Measurements from ENCODE around the gene GYG2.

GYG2 gene

DNA sequence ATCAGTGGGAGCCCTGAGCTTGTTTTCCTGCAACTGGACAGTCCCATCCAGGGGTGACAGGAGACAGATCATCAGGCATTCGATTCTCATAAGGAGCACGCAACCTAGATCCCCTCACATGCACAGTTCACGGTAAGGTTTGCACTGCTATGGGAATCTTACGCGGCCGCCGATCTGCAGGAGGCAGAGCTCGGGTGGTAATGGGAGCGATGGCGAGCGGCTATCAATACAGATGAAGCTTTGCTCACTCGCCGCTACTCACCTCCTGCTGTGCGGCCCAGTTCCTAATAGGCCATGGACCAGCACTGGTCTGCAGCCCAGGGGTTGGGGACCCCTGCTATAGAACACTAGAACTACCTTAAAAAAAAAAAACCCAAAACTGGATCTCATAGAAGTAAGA is 55.0 kb downstream of the GYG2 start:
- ChIA-PET POLR2A (interaction anchor here (0.7 kb wide), 1 partner anchor 755 kb away, joined by 3 read pairs; no protein-coding TSS in a partner anchor), CTCF (no interaction called here)

DNA sequence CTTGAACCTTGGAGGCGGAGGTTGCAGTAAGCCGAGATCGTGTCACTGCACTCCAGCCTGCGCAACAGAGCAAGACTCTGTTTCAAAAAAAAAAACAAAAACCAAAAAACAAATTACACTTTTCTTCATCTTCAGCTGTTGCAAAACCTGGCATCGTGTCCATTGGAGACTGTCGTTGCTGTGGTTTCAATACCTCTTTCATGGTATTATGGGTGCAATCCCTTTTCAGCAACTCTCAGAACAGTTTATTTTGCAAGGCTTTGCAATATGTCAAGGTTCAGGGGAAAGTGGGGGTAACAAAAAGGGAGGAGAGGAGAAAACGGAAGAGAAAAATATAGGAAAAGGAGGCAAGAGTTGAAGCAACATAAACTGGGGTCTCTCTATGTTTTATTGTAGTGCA is 59.6 kb downstream of the GYG2 start:
- Histone ChIP-seq H3K9me3 (ENCODE audit: control insufficient read depth, insufficient read depth, low read depth, low read length) (no peaks in the 10 kb centered on the region), H3K4me1 (ENCODE audit: control insufficient read depth, insufficient read depth, low read length) (no peaks in the 10 kb centered on the region), H3K27ac (ENCODE audit: extremely low read depth, low read depth, low read length) (no peak overlapping the region), H3K36me3 (ENCODE audit: control insufficient read depth in 2 of 2, insufficient read depth in 1 of 2, low read length in 2 of 2) (no peaks in the 10 kb centered on the region), H3K4me3 (ENCODE audit: low read depth, low read length) (no peak overlapping the region)
- CTCF ChIA-PET, result no interaction called here
- TF ChIP-seq, protein P1, sequence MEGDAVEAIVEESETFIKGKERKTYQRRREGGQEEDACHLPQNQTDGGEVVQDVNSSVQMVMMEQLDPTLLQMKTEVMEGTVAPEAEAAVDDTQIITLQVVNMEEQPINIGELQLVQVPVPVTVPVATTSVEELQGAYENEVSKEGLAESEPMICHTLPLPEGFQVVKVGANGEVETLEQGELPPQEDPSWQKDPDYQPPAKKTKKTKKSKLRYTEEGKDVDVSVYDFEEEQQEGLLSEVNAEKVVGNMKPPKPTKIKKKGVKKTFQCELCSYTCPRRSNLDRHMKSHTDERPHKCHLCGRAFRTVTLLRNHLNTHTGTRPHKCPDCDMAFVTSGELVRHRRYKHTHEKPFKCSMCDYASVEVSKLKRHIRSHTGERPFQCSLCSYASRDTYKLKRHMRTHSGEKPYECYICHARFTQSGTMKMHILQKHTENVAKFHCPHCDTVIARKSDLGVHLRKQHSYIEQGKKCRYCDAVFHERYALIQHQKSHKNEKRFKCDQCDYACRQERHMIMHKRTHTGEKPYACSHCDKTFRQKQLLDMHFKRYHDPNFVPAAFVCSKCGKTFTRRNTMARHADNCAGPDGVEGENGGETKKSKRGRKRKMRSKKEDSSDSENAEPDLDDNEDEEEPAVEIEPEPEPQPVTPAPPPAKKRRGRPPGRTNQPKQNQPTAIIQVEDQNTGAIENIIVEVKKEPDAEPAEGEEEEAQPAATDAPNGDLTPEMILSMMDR (tag by site-specific recombination; IDR thresholded peaks at IDR 0.05), result no peak
- TF ChIP-seq ZNF530 (tag by site-specific recombination; IDR thresholded peaks at IDR 0.05; ENCODE audit: low read depth) (no peak), ZNF777 (tag by site-specific recombination; IDR thresholded peaks at IDR 0.05; ENCODE audit: borderline replicate concordance) (no peak), ZNF571 (tag by site-specific recombination; IDR thresholded peaks at IDR 0.05) (no peak), ZNF768 (tag by site-specific recombination; IDR thresholded peaks at IDR 0.05) (no peak), YY2 (tag by site-specific recombination; IDR thresholded peaks at IDR 0.05) (no peak), ZNF747 (tag by site-specific recombination; IDR thresholded peaks at IDR 0.05) (no peak)
- TF ChIP-seq, protein P2, sequence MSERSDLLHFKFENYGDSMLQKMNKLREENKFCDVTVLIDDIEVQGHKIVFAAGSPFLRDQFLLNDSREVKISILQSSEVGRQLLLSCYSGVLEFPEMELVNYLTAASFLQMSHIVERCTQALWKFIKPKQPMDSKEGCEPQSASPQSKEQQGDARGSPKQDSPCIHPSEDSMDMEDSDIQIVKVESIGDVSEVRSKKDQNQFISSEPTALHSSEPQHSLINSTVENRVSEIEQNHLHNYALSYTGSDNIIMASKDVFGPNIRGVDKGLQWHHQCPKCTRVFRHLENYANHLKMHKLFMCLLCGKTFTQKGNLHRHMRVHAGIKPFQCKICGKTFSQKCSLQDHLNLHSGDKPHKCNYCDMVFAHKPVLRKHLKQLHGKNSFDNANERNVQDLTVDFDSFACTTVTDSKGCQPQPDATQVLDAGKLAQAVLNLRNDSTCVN (tag by site-specific recombination; optimal IDR thresholded peaks at IDR 0.05), result no peak
- TF ChIP-seq, protein P3, sequence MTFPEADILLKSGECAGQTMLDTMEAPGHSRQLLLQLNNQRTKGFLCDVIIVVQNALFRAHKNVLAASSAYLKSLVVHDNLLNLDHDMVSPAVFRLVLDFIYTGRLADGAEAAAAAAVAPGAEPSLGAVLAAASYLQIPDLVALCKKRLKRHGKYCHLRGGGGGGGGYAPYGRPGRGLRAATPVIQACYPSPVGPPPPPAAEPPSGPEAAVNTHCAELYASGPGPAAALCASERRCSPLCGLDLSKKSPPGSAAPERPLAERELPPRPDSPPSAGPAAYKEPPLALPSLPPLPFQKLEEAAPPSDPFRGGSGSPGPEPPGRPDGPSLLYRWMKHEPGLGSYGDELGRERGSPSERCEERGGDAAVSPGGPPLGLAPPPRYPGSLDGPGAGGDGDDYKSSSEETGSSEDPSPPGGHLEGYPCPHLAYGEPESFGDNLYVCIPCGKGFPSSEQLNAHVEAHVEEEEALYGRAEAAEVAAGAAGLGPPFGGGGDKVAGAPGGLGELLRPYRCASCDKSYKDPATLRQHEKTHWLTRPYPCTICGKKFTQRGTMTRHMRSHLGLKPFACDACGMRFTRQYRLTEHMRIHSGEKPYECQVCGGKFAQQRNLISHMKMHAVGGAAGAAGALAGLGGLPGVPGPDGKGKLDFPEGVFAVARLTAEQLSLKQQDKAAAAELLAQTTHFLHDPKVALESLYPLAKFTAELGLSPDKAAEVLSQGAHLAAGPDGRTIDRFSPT (tag by site-specific recombination; IDR thresholded peaks at IDR 0.05), result no peak
- TF ChIP-seq, protein P4, sequence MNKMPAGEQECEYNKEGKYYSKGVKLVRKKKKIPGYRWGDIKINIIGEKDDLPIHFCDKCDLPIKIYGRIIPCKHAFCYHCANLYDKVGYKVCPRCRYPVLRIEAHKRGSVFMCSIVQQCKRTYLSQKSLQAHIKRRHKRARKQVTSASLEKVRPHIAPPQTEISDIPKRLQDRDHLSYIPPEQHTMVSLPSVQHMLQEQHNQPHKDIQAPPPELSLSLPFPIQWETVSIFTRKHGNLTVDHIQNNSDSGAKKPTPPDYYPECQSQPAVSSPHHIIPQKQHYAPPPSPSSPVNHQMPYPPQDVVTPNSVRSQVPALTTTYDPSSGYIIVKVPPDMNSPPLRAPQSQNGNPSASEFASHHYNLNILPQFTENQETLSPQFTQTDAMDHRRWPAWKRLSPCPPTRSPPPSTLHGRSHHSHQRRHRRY (tag by site-specific recombination; IDR thresholded peaks at IDR 0.05), result no peak
- POLR2A ChIA-PET, result no interaction called here

More for the DNA sequence above, 55.0 kb downstream of the GYG2 start:
- Histone ChIP-seq H3K4me1 (ENCODE audit: control insufficient read depth, insufficient read depth, low read length) (no peaks in the 10 kb centered on the region), H3K9me3 (ENCODE audit: control insufficient read depth, insufficient read depth, low read depth, low read length) (no peaks in the 10 kb centered on the region), H3K4me3 (ENCODE audit: low read depth, low read length) (no peak overlapping the region), H3K36me3 (ENCODE audit: control insufficient read depth in 2 of 2, insufficient read depth in 1 of 2, low read length in 2 of 2) (peaks cover 0 to 11% of the 10 kb centered on the region in 2 experiments; a peak in 1 of 3 replicates), H3K27ac (ENCODE audit: extremely low read depth, low read depth, low read length) (no peak overlapping the region)
- TF ChIP-seq, protein P5, sequence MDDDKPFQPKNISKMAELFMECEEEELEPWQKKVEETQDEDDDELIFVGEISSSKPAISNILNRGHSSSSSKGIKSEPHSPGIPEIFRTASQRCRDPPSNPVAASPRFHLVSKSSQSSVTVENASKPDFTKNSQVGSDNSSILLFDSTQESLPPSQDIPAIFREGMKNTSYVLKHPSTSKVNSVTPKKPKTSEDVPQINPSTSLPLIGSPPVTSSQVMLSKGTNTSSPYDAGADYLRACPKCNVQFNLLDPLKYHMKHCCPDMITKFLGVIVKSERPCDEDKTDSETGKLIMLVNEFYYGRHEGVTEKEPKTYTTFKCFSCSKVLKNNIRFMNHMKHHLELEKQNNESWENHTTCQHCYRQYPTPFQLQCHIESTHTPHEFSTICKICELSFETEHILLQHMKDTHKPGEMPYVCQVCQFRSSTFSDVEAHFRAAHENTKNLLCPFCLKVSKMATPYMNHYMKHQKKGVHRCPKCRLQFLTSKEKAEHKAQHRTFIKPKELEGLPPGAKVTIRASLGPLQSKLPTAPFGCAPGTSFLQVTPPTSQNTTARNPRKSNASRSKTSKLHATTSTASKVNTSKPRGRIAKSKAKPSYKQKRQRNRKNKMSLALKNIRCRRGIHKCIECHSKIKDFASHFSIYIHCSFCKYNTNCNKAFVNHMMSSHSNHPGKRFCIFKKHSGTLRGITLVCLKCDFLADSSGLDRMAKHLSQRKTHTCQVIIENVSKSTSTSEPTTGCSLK (tag by site-specific recombination; IDR thresholded peaks at IDR 0.05), result no peak
- TF ChIP-seq ZNF610 (tag by site-specific recombination; IDR thresholded peaks at IDR 0.05; ENCODE audit: borderline replicate concordance), result peak; percentile 98

Measured in HEK293 (cell line).